HepG2 (cell line): ENCODE data around the gene RBM12. TPM values are rescaled to one million over a fixed set of nuclear protein-coding genes. Genes with fewer than 3 reads are reported as not detected.

Source experiments
- ARNT ChIP-seq: fragments of 450-650 bp; IDR thresholded peaks from 2 replicates; pipeline ENCODE4 v1.6.1; 2017
- ATF4 ChIP-seq, 2 experiments: fragments of 450-650 bp in 1 of 2; sonication (generic) in 1 of 2; formaldehyde crosslinking; IDR thresholded peaks; 2 replicates each; pipeline versions ENCODE4 v1.5.0 to v1.8.0; 2020 to 2022; ENCODE audit warnings: mild to moderate bottlenecking in 1 of 2, missing genetic modification reagents in 1 of 2
- BRCA1 ChIP-seq: sonication (generic); formaldehyde crosslinking; IDR thresholded peaks from 2 replicates; pipeline ENCODE4 v1.4.0; 2020; ENCODE audit warnings: missing genetic modification reagents
- DMAP1 ChIP-seq: IDR thresholded peaks from 2 replicates; pipeline ENCODE4 v1.6.1; 2016
- HMG20A ChIP-seq: IDR thresholded peaks from 2 replicates; pipeline ENCODE4 v1.6.1; 2016; ENCODE audit warnings: borderline replicate concordance
- KLF12 ChIP-seq: sonication (generic); formaldehyde crosslinking; IDR thresholded peaks from 2 replicates; pipeline ENCODE4 v1.4.0; 2020; ENCODE audit warnings: missing genetic modification reagents, borderline replicate concordance
- PHB2 ChIP-seq: fragments of 450-650 bp; IDR thresholded peaks from 2 replicates; pipeline ENCODE4 v1.6.1; 2018; ENCODE audit not compliant: partially characterized antibody
- RCOR2 ChIP-seq: IDR thresholded peaks from 2 replicates; pipeline ENCODE4 v1.6.1; 2016; ENCODE audit warnings: missing biosample characterization, missing genetic modification reagents
- SAP130 ChIP-seq: IDR thresholded peaks from 2 replicates; pipeline ENCODE4 v1.6.1; 2016; ENCODE audit warnings: low read depth
- SIX1 ChIP-seq: sonication (generic); formaldehyde crosslinking; IDR thresholded peaks from 2 replicates; pipeline ENCODE4 v1.4.0; 2020; ENCODE audit warnings: missing genetic modification reagents, borderline replicate concordance
- SP4 ChIP-seq: sonication (generic); formaldehyde crosslinking; IDR thresholded peaks from 2 replicates; pipeline ENCODE4 v1.8.1; 2023; ENCODE audit warnings: mild to moderate bottlenecking, missing genetic modification reagents
- SYNCRIP ChIP-seq: fragments of 200-400 bp; formaldehyde crosslinking; IDR thresholded peaks from 2 replicates; pipeline ENCODE4 v1.6.1; 2018; ENCODE audit warnings: mild to moderate bottlenecking, low read depth, low read length; ENCODE audit not compliant: insufficient read depth
- ZBTB42 ChIP-seq: sonication (generic); formaldehyde crosslinking; IDR thresholded peaks from 2 replicates; pipeline ENCODE4 v1.5.0; 2020; ENCODE audit warnings: mild to moderate bottlenecking, missing genetic modification reagents
- ZFX ChIP-seq: sonication (generic); formaldehyde crosslinking; IDR thresholded peaks from 2 replicates; pipeline ENCODE4 v1.4.0; 2020; ENCODE audit warnings: mild to moderate bottlenecking, low read depth, missing genetic modification reagents, moderate library complexity
- ZNF124 ChIP-seq: sonication (generic); formaldehyde crosslinking; IDR thresholded peaks from 2 replicates; pipeline ENCODE4 v1.4.0; 2020; ENCODE audit warnings: missing genetic modification reagents
- ZNF282 ChIP-seq: fragments of 450-650 bp; IDR thresholded peaks from 2 replicates; pipeline ENCODE4 v1.6.1; 2018; ENCODE audit not compliant: partially characterized antibody
- ZNF33B ChIP-seq: sonication (generic); formaldehyde crosslinking; IDR thresholded peaks from 2 replicates; pipeline ENCODE4 v1.5.1; 2020; ENCODE audit warnings: mild to moderate bottlenecking, missing genetic modification reagents
- ZNF431 ChIP-seq: sonication (generic); formaldehyde crosslinking; IDR thresholded peaks from 2 replicates; pipeline ENCODE4 v1.9.0; 2022; ENCODE audit warnings: missing genetic modification reagents, low read depth, mild to moderate bottlenecking, borderline replicate concordance
- ZNF550 ChIP-seq: sonication (generic); formaldehyde crosslinking; IDR thresholded peaks from 2 replicates; pipeline ENCODE4 v1.4.0; 2020; ENCODE audit warnings: mild to moderate bottlenecking, missing genetic modification reagents, borderline replicate concordance
- ZNF883 ChIP-seq: sonication (generic); formaldehyde crosslinking; IDR thresholded peaks from 2 replicates; pipeline ENCODE4 v1.5.1; 2020; ENCODE audit warnings: mild to moderate bottlenecking, missing genetic modification reagents; ENCODE audit errors: not compliant biosample characterization
- polyA plus RNA-seq, 8 experiments: library from polyadenylated mRNA; depleted of rRNA in 3 of 8; stranded (reverse) in 7 of 8; unstranded in 1 of 8; fragments of >200 nt; fragmentation: Illumina TruSeq in 4 of 8; extraction: Trizol in 4 of 8; gene quantifications; 2 replicates each; pipeline versions ENCODE4 v1.2.1 to v1.2.3, GENCODE V29; 2011 to 2016; ENCODE audit warnings: low read depth in 4 of 8, missing spikeins in 1 of 8, mixed read lengths in 1 of 8; ENCODE audit not compliant: insufficient read depth in 1 of 8
- total RNA-seq, 5 experiments: library from RNA; depleted of rRNA; stranded (reverse); fragments of >200 nt; fragmentation: Illumina TruSeq; extraction: Trizol; gene quantifications; 2 replicates each; pipeline ENCODE4 v1.2.3, GENCODE V29; 2016; ENCODE audit warnings: low read depth in 1 of 5
- TF ChIP-seq, protein P1 (sequence below): IDR thresholded peaks from 2 replicates; pipeline ENCODE4 v1.6.1; 2016; ENCODE audit warnings: low read depth, missing genetic modification reagents, missing compliant biosample characterization
- TF ChIP-seq, protein P2 (sequence below): sonication (generic); formaldehyde crosslinking; IDR thresholded peaks from 2 replicates; pipeline ENCODE4 v1.4.0; 2020; ENCODE audit warnings: mild to moderate bottlenecking, missing genetic modification reagents

The RBM12 gene
- total and polyA plus RNA-seq, 2 of the 13 experiments (the other 11 are each of a cell fraction or from before 2014, with no cell fraction given): 97.9 to 104 TPM

DNA sequence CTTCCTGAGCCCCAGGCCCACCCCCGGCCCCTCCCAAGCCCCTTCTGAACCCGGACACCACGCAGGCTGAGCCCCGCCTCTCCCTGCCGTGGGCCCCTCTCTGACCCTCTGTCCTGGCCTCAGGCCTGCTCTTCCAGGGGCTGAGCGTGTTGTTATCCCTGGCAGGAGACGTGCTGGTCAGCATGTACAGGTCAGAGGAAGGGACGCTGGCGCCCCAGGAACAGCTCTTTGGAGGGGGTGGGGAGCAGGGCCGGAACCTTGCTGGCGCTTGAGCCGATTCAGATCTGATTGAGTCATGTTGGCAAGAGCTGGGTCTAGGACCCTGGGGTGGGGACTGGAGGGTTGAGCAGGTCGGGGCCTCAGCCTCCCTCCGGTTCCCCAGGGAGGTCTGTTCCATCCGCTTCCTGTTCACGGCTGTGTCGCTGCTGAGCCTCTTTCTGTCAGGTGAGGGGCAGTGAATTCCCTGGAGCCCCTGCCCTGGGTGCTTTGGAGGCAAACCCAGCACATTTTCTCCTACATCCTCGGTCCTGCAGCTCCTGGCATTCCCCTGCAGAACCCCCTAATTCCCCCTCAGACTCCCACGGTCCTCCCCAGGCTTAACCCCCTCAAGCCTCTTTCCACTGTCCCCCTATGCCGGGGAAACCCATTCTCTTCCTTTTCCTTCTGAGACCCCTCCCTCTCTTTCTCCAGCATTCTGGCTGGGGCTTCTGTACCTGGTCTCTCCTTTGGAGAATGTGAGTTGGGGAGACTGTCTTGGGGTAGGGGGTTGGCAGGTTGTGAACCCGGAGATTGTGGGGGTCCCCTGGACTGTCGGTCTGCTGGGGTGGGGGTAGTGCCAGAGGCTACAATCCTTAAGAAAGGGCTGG lies 47.1 kb downstream of the RBM12 start (continued):
- TF ChIP-seq, protein P1, sequence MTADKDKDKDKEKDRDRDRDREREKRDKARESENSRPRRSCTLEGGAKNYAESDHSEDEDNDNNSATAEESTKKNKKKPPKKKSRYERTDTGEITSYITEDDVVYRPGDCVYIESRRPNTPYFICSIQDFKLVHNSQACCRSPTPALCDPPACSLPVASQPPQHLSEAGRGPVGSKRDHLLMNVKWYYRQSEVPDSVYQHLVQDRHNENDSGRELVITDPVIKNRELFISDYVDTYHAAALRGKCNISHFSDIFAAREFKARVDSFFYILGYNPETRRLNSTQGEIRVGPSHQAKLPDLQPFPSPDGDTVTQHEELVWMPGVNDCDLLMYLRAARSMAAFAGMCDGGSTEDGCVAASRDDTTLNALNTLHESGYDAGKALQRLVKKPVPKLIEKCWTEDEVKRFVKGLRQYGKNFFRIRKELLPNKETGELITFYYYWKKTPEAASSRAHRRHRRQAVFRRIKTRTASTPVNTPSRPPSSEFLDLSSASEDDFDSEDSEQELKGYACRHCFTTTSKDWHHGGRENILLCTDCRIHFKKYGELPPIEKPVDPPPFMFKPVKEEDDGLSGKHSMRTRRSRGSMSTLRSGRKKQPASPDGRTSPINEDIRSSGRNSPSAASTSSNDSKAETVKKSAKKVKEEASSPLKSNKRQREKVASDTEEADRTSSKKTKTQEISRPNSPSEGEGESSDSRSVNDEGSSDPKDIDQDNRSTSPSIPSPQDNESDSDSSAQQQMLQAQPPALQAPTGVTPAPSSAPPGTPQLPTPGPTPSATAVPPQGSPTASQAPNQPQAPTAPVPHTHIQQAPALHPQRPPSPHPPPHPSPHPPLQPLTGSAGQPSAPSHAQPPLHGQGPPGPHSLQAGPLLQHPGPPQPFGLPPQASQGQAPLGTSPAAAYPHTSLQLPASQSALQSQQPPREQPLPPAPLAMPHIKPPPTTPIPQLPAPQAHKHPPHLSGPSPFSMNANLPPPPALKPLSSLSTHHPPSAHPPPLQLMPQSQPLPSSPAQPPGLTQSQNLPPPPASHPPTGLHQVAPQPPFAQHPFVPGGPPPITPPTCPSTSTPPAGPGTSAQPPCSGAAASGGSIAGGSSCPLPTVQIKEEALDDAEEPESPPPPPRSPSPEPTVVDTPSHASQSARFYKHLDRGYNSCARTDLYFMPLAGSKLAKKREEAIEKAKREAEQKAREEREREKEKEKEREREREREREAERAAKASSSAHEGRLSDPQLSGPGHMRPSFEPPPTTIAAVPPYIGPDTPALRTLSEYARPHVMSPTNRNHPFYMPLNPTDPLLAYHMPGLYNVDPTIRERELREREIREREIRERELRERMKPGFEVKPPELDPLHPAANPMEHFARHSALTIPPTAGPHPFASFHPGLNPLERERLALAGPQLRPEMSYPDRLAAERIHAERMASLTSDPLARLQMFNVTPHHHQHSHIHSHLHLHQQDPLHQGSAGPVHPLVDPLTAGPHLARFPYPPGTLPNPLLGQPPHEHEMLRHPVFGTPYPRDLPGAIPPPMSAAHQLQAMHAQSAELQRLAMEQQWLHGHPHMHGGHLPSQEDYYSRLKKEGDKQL (CRISPR knock-in tag): no peak; the same call in 1 of the 2 replicates
- TF ChIP-seq SIX1 (CRISPR knock-in tag): peak; percentile 19; the same call in 1 of the 2 replicates
- no peak; the same call in 1 of the 2 replicates for TF ChIP-seq ZNF124 (CRISPR knock-in tag)
- no peak for TF ChIP-seq HMG20A (CRISPR knock-in tag)
- peak; percentile 91 for TF ChIP-seq SAP130 (CRISPR knock-in tag)
- peak; percentile 53; the same call in 1 of the 2 replicates for TF ChIP-seq RCOR2 (CRISPR knock-in tag)
- peak; percentile 97 for TF ChIP-seq ZFX (CRISPR knock-in tag)
- TF ChIP-seq DMAP1 (CRISPR knock-in tag): peak; percentile 72; the same call in 1 of the 2 replicates
- TF ChIP-seq ZNF282: no peak
- no peak; the same call in 1 of the 2 replicates for TF ChIP-seq SP4
- TF ChIP-seq BRCA1: 0 out of 2 replicates have a peak, but pooled peaks have one; percentile 11
- no peak for TF ChIP-seq ZBTB42 (CRISPR knock-in tag)
- TF ChIP-seq ZNF431 (CRISPR knock-in tag): peak; percentile 24; the same call in 1 of the 2 replicates
- no peak for TF ChIP-seq SYNCRIP
- TF ChIP-seq ARNT: no peak
- no peak; the same call in 1 of the 2 replicates for TF ChIP-seq ZNF33B
- TF ChIP-seq KLF12 (CRISPR knock-in tag): no peak
- peak; percentile 86; the same call in 1 of the 2 replicates for TF ChIP-seq ZNF550
- TF ChIP-seq PHB2: no peak
- no peak for TF ChIP-seq ZNF883 (CRISPR knock-in tag)
- TF ChIP-seq, protein P2, sequence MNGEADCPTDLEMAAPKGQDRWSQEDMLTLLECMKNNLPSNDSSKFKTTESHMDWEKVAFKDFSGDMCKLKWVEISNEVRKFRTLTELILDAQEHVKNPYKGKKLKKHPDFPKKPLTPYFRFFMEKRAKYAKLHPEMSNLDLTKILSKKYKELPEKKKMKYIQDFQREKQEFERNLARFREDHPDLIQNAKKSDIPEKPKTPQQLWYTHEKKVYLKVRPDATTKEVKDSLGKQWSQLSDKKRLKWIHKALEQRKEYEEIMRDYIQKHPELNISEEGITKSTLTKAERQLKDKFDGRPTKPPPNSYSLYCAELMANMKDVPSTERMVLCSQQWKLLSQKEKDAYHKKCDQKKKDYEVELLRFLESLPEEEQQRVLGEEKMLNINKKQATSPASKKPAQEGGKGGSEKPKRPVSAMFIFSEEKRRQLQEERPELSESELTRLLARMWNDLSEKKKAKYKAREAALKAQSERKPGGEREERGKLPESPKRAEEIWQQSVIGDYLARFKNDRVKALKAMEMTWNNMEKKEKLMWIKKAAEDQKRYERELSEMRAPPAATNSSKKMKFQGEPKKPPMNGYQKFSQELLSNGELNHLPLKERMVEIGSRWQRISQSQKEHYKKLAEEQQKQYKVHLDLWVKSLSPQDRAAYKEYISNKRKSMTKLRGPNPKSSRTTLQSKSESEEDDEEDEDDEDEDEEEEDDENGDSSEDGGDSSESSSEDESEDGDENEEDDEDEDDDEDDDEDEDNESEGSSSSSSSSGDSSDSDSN (CRISPR knock-in tag): peak; percentile 89
- no peak for TF ChIP-seq ATF4 (CRISPR knock-in tag; IDR thresholded peaks at IDR 0.05)
